Amygdala (tissue), 56 donors: ENCODE data around the gene CLEC3B.
"Not testable (repeated sequence)": the region's sequence is repeated elsewhere in the genome, so short reads cannot be mapped to it uniquely, and the experiment has no call there.

Experiments used
- DNase-seq, 56 donors: peaks; one replicate each; lab custom pipeline; 2025; lab: John Stamatoyannopoulos, UW

CLEC3B gene

GRCh38 chr3:45033791-45034190 is 7.7 kb downstream of the CLEC3B start:
- no peak for DNase-seq

GRCh38 chr3:45034612-45035252 is 8.6 kb downstream of the CLEC3B start:
- DNase-seq = peak in 38 of 56 donors; percentile 12 to 71 (median 38)

- DNase-seq = peak in 8 of 56 donors; percentile 14 to 46 (median 27)
Observed at GRCh38 chr3:45035441-45036301, 9.6 kb downstream of the CLEC3B start.

GRCh38 chr3:45037720-45038455 is 11.8 kb downstream of the CLEC3B start:
- peak in 55 of 56 donors; percentile 28 to 96 (median 79) for DNase-seq

GRCh38 chr3:45041666-45042065 is 15.6 kb downstream of the CLEC3B start:
- no peak for DNase-seq

GRCh38 chr3:45042162-45042561 is 16.1 kb downstream of the CLEC3B start:
- no peak for DNase-seq

GRCh38 chr3:45043728-45044299 is 17.7 kb downstream of the CLEC3B start:
- no peak for DNase-seq

GRCh38 chr3:45048244-45048643 is 22.1 kb downstream of the CLEC3B start:
- no peak for DNase-seq

- DNase-seq = no peak
Observed at GRCh38 chr3:45049807-45050206, 23.7 kb downstream of the CLEC3B start.

- DNase-seq = no peak
Observed at GRCh38 chr3:45051685-45052084, 25.6 kb downstream of the CLEC3B start.

GRCh38 chr3:45053805-45054195 is 27.7 kb downstream of the CLEC3B start:
- DNase-seq = not testable (repeated sequence)

GRCh38 chr3:45054196-45054857 is 28.2 kb downstream of the CLEC3B start:
- DNase-seq = no peak

- no peak for DNase-seq
Observed at GRCh38 chr3:45055032-45055410, 28.9 kb downstream of the CLEC3B start.

GRCh38 chr3:45055411-45056143 is 29.5 kb downstream of the CLEC3B start:
- DNase-seq = peak in 1 of 56 donors; percentile 9

- no peak for DNase-seq
Observed at GRCh38 chr3:45056608-45057301, 30.7 kb downstream of the CLEC3B start.

GRCh38 chr3:45057557-45057956 is 31.5 kb downstream of the CLEC3B start:
- DNase-seq = no peak

- DNase-seq = no peak
Observed at GRCh38 chr3:45059132-45059531, 33.0 kb downstream of the CLEC3B start.

- DNase-seq = peak in 9 of 56 donors; percentile 7 to 29 (median 21)
Observed at GRCh38 chr3:45060165-45060892, 34.2 kb downstream of the CLEC3B start.
